H9 (cell line): ENCODE data around the gene MRPL45. TPM values are rescaled to one million over a fixed set of nuclear protein-coding genes. Genes with fewer than 3 reads are reported as not detected.
"Not testable (repeated sequence)": the region's sequence is repeated elsewhere in the genome, so short reads cannot be mapped to it uniquely, and the experiment has no call there.

Experiments used
- DNase-seq: peaks from one replicate; pipeline ENCODE4 v3.0.0-alpha.2; 2017
- H2AFZ ChIP-seq: one replicate; pipeline ENCODE4 v1.6.1; 2013; ENCODE audit warnings: mild to moderate bottlenecking, low read length, control low read depth, moderate library complexity
- H2AK5ac ChIP-seq: 2 replicates; pipeline ENCODE4 v1.6.1; 2013; ENCODE audit warnings: low read length, control low read depth, mixed read lengths; ENCODE audit not compliant: insufficient read length
- H2BK120ac ChIP-seq: one replicate; pipeline ENCODE4 v1.6.1; 2013; ENCODE audit warnings: low read depth, mild to moderate bottlenecking, low read length, control low read depth, inconsistent platforms; ENCODE audit not compliant: poor library complexity, severe bottlenecking
- H2BK12ac ChIP-seq: 2 replicates; pipeline ENCODE4 v1.6.1; 2013; ENCODE audit warnings: low read length, control low read depth, mixed read lengths, low read depth; ENCODE audit not compliant: insufficient read length
- H2BK15ac ChIP-seq: 2 replicates; pipeline ENCODE4 v1.6.1; 2013; ENCODE audit warnings: low read depth, low read length, control low read depth
- H2BK20ac ChIP-seq: one replicate; pipeline ENCODE4 v1.6.1; 2013; ENCODE audit warnings: low read depth, mild to moderate bottlenecking, low read length, control low read depth, inconsistent platforms; ENCODE audit not compliant: poor library complexity, severe bottlenecking
- H2BK5ac ChIP-seq: 2 replicates; pipeline ENCODE4 v1.6.1; 2013; ENCODE audit warnings: low read length, control low read depth, mixed read lengths; ENCODE audit not compliant: insufficient read length
- H3K14ac ChIP-seq: 2 replicates; pipeline ENCODE4 v1.6.1; 2013; ENCODE audit warnings: low read length, control low read depth; ENCODE audit not compliant: insufficient read depth
- H3K18ac ChIP-seq: 2 replicates; pipeline ENCODE4 v1.6.1; 2013; ENCODE audit warnings: low read depth, mild to moderate bottlenecking, mixed read lengths, low read length, control low read depth; ENCODE audit not compliant: insufficient read length
- H3K23ac ChIP-seq: 2 replicates; pipeline ENCODE4 v1.6.1; 2013; ENCODE audit warnings: low read length, control low read depth, mixed read lengths, low read depth; ENCODE audit not compliant: insufficient read length
- H3K23me2 ChIP-seq: 2 replicates; pipeline ENCODE4 v1.6.1; 2013; ENCODE audit warnings: low read depth, mild to moderate bottlenecking, mixed read lengths, low read length, control low read depth; ENCODE audit not compliant: insufficient read length, poor library complexity, severe bottlenecking
- H3K27ac ChIP-seq: 2 replicates; pipeline ENCODE4 v1.5.1; 2013; ENCODE audit warnings: low read length, control low read depth, mixed read lengths, low read depth; ENCODE audit not compliant: insufficient read length
- H3K27me3 ChIP-seq: 2 replicates; pipeline ENCODE4 v1.6.1; 2013; ENCODE audit warnings: low read length, control low read depth, inconsistent platforms; ENCODE audit not compliant: insufficient read depth
- H3K4ac ChIP-seq: 2 replicates; pipeline ENCODE4 v1.6.1; 2013; ENCODE audit warnings: low read depth, mild to moderate bottlenecking, control low read depth, inconsistent platforms, low read length, moderate library complexity
- H3K4me1 ChIP-seq: 2 replicates; pipeline ENCODE4 v1.6.1; 2013; ENCODE audit warnings: low read length, control low read depth, inconsistent platforms; ENCODE audit not compliant: insufficient read depth
- H3K4me2 ChIP-seq: 2 replicates; pipeline ENCODE4 v1.6.1; 2013; ENCODE audit warnings: low read length, control low read depth, mixed read lengths; ENCODE audit not compliant: insufficient read length, insufficient read depth
- H3K56ac ChIP-seq: 2 replicates; pipeline ENCODE4 v1.6.1; 2013; ENCODE audit warnings: low read depth, mild to moderate bottlenecking, mixed read lengths, low read length, control low read depth; ENCODE audit not compliant: insufficient read length
- H3K79me1 ChIP-seq: 2 replicates; pipeline ENCODE4 v1.6.1; 2013; ENCODE audit warnings: low read depth, mild to moderate bottlenecking, moderate library complexity, low read length, control low read depth, inconsistent platforms; ENCODE audit not compliant: insufficient read depth, poor library complexity, severe bottlenecking
- H3K79me2 ChIP-seq: 2 replicates; pipeline ENCODE4 v1.6.1; 2013; ENCODE audit warnings: low read length, control low read depth, inconsistent platforms; ENCODE audit not compliant: insufficient read depth
- H3K9ac ChIP-seq: 2 replicates; pipeline ENCODE4 v1.6.1; 2013; ENCODE audit warnings: low read length, control low read depth, mixed read lengths; ENCODE audit not compliant: insufficient read length; ENCODE audit errors: extremely low read depth
- H3K9me3 ChIP-seq: one replicate; pipeline ENCODE4 v1.6.1; 2013; ENCODE audit warnings: low read depth, low read length, inconsistent platforms; ENCODE audit not compliant: control insufficient read depth
- H3T11ph ChIP-seq: one replicate; pipeline ENCODE4 v1.6.1; 2013; ENCODE audit warnings: mild to moderate bottlenecking, low read length, control low read depth, inconsistent platforms
- H4K20me1 ChIP-seq: one replicate; pipeline ENCODE4 v1.6.1; 2013; ENCODE audit not compliant: control insufficient read depth, insufficient read length, insufficient read depth
- H4K5ac ChIP-seq: 2 replicates; pipeline ENCODE4 v1.6.1; 2013; ENCODE audit warnings: low read depth, mild to moderate bottlenecking, mixed read lengths, low read length, control low read depth; ENCODE audit not compliant: insufficient read length
- H4K8ac ChIP-seq: replicated peaks from 2 replicates; pipeline ENCODE4 v1.6.1; 2013; ENCODE audit warnings: low read length, control low read depth, mixed read lengths, low read depth; ENCODE audit not compliant: insufficient read length
- H4K91ac ChIP-seq: 2 replicates; pipeline ENCODE4 v1.6.1; 2013; ENCODE audit warnings: low read depth, mild to moderate bottlenecking, moderate library complexity, mixed read lengths, low read length, control low read depth; ENCODE audit not compliant: insufficient read length
- H3K27ac Mint-ChIP-seq, 3 experiments: 2 replicates in 2 of 3; 3 replicates in 1 of 3; pipeline ENCODE4 v1.8.0; 2020 to 2021; ENCODE audit warnings: mixed read lengths in 3 of 3, mild to moderate bottlenecking in 1 of 3, moderate library complexity in 1 of 3
- H3K27me3 Mint-ChIP-seq: 2 replicates; pipeline ENCODE4 v1.8.0; 2021; ENCODE audit warnings: low read depth, mild to moderate bottlenecking, moderate library complexity, mixed read lengths
- H3K36me3 Mint-ChIP-seq, 3 experiments: 2 replicates in 2 of 3; 3 replicates in 1 of 3; pipeline ENCODE4 v1.8.0; 2020 to 2021; ENCODE audit warnings: low read depth in 3 of 3, mixed read lengths in 3 of 3; ENCODE audit not compliant: insufficient read depth in 1 of 3
- H3K4me1 Mint-ChIP-seq, 2 experiments: 2 replicates each; pipeline ENCODE4 v1.8.0; 2020; ENCODE audit warnings: mixed read lengths in 2 of 2
- H3K4me3 Mint-ChIP-seq, 2 experiments: 2 replicates in 1 of 2; 3 replicates in 1 of 2; pipeline ENCODE4 v1.8.0; 2020 to 2021; ENCODE audit warnings: mild to moderate bottlenecking in 2 of 2, mixed read lengths in 2 of 2, moderate library complexity in 1 of 2
- H3K9me3 Mint-ChIP-seq, 2 experiments: 2 replicates in 1 of 2; 3 replicates in 1 of 2; pipeline ENCODE4 v1.8.0; 2020; ENCODE audit warnings: mild to moderate bottlenecking in 2 of 2, mixed read lengths in 2 of 2, moderate library complexity in 1 of 2
- WGBS: extraction: QIAGEN DNeasy Blood & Tissue Kit; methylation state at CpG from one replicate; pipeline ENCODE4 v1.1.7; 2013; ENCODE audit warnings: missing lambda C conversion rate, low lambda C conversion rate, mixed read lengths; ENCODE audit not compliant: insufficient read length; ENCODE audit errors: extremely low coverage; 5-methylcytosine and 5-hydroxymethylcytosine counted together
- total RNA-seq: library from RNA; stranded (reverse); gene quantifications from 2 replicates; pipeline ENCODE4 v1.2.1, GENCODE V29; 2021

MRPL45 gene
- total RNA-seq, 1 experiment from 2014 or later = 59.9 TPM

- H3K4me2 ChIP-seq = not testable (repeated sequence)
Measured at GRCh38 chr17:38254357-38254756, 42.6 kb upstream of the MRPL45 start.

DNA sequence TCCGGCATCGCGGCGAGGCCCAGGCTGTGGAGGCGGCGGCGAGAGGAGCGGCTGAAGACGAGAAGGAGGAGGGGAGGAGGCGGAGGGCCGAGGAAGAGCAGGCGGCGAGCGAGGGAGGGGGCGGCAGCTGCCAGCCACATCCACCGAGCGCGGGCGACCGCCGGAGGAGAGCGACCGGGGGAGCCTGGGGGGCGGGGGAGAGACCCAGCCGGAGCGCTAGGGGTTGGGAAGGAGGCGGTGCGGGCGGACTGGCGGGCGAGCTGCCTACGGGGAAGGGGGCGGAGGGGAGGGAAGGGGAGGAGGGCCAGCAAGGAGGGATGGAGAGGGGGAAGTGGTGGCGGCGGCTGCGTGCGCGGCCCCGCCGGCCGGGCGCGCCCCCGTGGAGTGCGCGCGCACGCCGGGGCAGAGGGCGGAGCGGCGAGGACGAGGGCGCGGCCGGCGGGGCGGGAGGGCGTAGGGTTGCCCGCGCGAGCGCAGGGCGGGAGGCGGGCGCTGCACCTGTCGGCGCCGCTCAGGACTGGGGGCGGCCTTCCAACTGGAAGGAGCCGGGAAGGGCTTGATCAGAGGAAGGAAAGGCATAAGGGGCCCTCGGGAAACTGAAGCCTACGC is 39.9 kb upstream of the MRPL45 start:
- H2BK12ac ChIP-seq, H3K56ac ChIP-seq, H2AK5ac ChIP-seq, H4K8ac ChIP-seq, H3K27me3 Mint-ChIP-seq, H3T11ph ChIP-seq, H2AFZ ChIP-seq, H3K9me3 Mint-ChIP-seq, H2BK120ac ChIP-seq, H3K36me3 Mint-ChIP-seq, H2BK20ac ChIP-seq, H3K23ac ChIP-seq, H3K79me1 ChIP-seq, H3K4me1 ChIP-seq, H3K14ac ChIP-seq, H2BK15ac ChIP-seq, H4K20me1 ChIP-seq, H3K18ac ChIP-seq, H2BK5ac ChIP-seq, H3K79me2 ChIP-seq, H3K9me3 ChIP-seq, H4K91ac ChIP-seq, H3K27ac ChIP-seq, H4K5ac ChIP-seq, H3K23me2 ChIP-seq, H3K9ac ChIP-seq, H3K27me3 ChIP-seq, H3K27ac Mint-ChIP-seq, H3K4ac ChIP-seq: not testable (repeated sequence)
- H3K4me2 ChIP-seq = peak overlapping the region; percentile 25
- WGBS = no CpG with 5 or more reads among the region's 73 CpGs
- peak overlapping the region; percentile 35 to 62; a peak in 3 of 5 replicates for H3K4me3 Mint-ChIP-seq
- peaks cover 3 to 12% of the 10 kb centered on the region in 2 experiments; a peak in 2 of 4 replicates for H3K4me1 Mint-ChIP-seq
- DNase-seq = peak; percentile 97

More at GRCh38 chr17:38254357-38254756, 42.6 kb upstream of the MRPL45 start:
- not testable (repeated sequence) for H2BK15ac ChIP-seq, H3T11ph ChIP-seq, H4K20me1 ChIP-seq, DNase-seq, H2BK5ac ChIP-seq, H2BK20ac ChIP-seq, H3K9ac ChIP-seq, H2AFZ ChIP-seq, H3K23me2 ChIP-seq, H2AK5ac ChIP-seq, H2BK12ac ChIP-seq, H3K56ac ChIP-seq, H4K91ac ChIP-seq, H3K14ac ChIP-seq, H3K18ac ChIP-seq, H3K9me3 Mint-ChIP-seq, H3K36me3 Mint-ChIP-seq, H4K5ac ChIP-seq, H3K27me3 ChIP-seq, H3K9me3 ChIP-seq, H4K8ac ChIP-seq, H3K79me2 ChIP-seq, H3K23ac ChIP-seq, H3K27ac Mint-ChIP-seq, H3K79me1 ChIP-seq, H3K27ac ChIP-seq, H3K4me1 ChIP-seq, H3K27me3 Mint-ChIP-seq, H3K4ac ChIP-seq, H2BK120ac ChIP-seq
- WGBS = no CpG with 5 or more reads among the region's 2 CpGs
- Mint-ChIP-seq H3K4me1 (peaks cover 3 to 14% of the 10 kb centered on the region in 2 experiments; a peak in 2 of 4 replicates), H3K4me3 (peak overlapping the region; percentile 8 to 12; a peak in 1 of 5 replicates)
